ENCODE results near the gene TSPAN4. TPM values are rescaled to one million over a fixed set of nuclear protein-coding genes. Genes with fewer than 3 reads are reported as not detected.

TSPAN4 gene
- total and polyA plus RNA-seq, 9 of the 15 experiments (the other 6 are each of a cell fraction or from before 2014, with no cell fraction given), result 0.07 to 31.0 (median 15.7) TPM

GRCh38 chr11:813456-814096 lies 29.1 kb upstream of the TSPAN4 start (continued):
- TF ChIP-seq DNMT1 (IDR thresholded peaks at IDR 0.05), result no peak
- TF ChIP-seq SP1 (CRISPR knock-in tag; IDR thresholded peaks at IDR 0.05), result 0 out of 2 replicates have a peak, but pooled peaks have one; percentile 34
- peak; percentile 71 for TF ChIP-seq POLR2B (IDR thresholded peaks at IDR 0.05; ENCODE audit: low read depth, partially characterized antibody)
- no peak for TF ChIP-seq PHTF2 (CRISPR knock-in tag; IDR thresholded peaks at IDR 0.05)
- TF ChIP-seq NR3C1 (CRISPR knock-in tag; IDR thresholded peaks at IDR 0.05), result no peak
- TF ChIP-seq TARDBP (IDR thresholded peaks at IDR 0.05), result no peak
- no peak for TF ChIP-seq ETS1 (conservative IDR thresholded peaks at IDR 0.05; ENCODE audit: control insufficient read depth, low read depth, low read length)
- TF ChIP-seq PML (IDR thresholded peaks at IDR 0.05; ENCODE audit: low read length), result 0 out of 2 replicates have a peak, but pooled peaks have one; percentile 8
- no peak for TF ChIP-seq ZFP91 (CRISPR knock-in tag; IDR thresholded peaks at IDR 0.05)
- TF ChIP-seq MYC (IDR thresholded peaks at IDR 0.05; ENCODE audit: low read depth, low read length), result peak; percentile 66; the same call in 1 of the 2 replicates
- TF ChIP-seq MYC (CRISPR knock-in tag; IDR thresholded peaks at IDR 0.05; ENCODE audit: borderline replicate concordance, low read depth), result no peak
- peak; percentile 80 for TF ChIP-seq POLR2G (IDR thresholded peaks at IDR 0.05; ENCODE audit: low read depth, low read length)
- peak; percentile 48; the same call in 1 of the 2 replicates for TF ChIP-seq ZBTB33 (CRISPR knock-in tag; IDR thresholded peaks at IDR 0.05)
- TF ChIP-seq RBFOX2 (IDR thresholded peaks at IDR 0.05; ENCODE audit: low read depth, low read length), result peak; percentile 71
- TF ChIP-seq POLR2AphosphoS2 (IDR thresholded peaks at IDR 0.05; ENCODE audit: low read length), result peak; percentile 94
- TF ChIP-seq SNRNP70 (optimal IDR thresholded peaks at IDR 0.05; ENCODE audit: low read depth, low read length), result peak; percentile 83
- TF ChIP-seq IFI16 (CRISPR knock-in tag; IDR thresholded peaks at IDR 0.05), result no peak
- no peak for TF ChIP-seq BCLAF1 (IDR thresholded peaks at IDR 0.05; ENCODE audit: borderline replicate concordance in 1 of 2, control insufficient read depth in 1 of 2, low read depth in 2 of 2, low read length in 1 of 2)
- TF ChIP-seq PHB (CRISPR knock-in tag; IDR thresholded peaks at IDR 0.05), result no peak

Data from K562 (cell line).